Duodenal mucosa (tissue), 2 donors: ENCODE results near the gene FNTB.

ENCODE experiments used
- H3K27ac ChIP-seq: one replicate; pipeline ENCODE4 v1.7.0; 2013; ENCODE audit warnings: low read depth, low read length
- H3K27me3 ChIP-seq, 2 donors: one replicate each; pipeline ENCODE4 v1.7.0; 2013; ENCODE audit warnings: low read length in 2 of 2, control low read depth in 1 of 2; ENCODE audit not compliant: insufficient read depth in 2 of 2, control insufficient read depth in 1 of 2
- H3K36me3 ChIP-seq, 2 donors: one replicate each; pipeline ENCODE4 v1.7.0; 2013; ENCODE audit warnings: low read length in 2 of 2, control low read depth in 1 of 2; ENCODE audit not compliant: insufficient read depth in 2 of 2, control insufficient read depth in 1 of 2
- H3K4me1 ChIP-seq, 2 donors: one replicate each; pipeline ENCODE4 v1.7.0; 2013; ENCODE audit warnings: low read length in 2 of 2, control low read depth in 1 of 2; ENCODE audit not compliant: insufficient read depth in 2 of 2, control insufficient read depth in 1 of 2
- H3K4me3 ChIP-seq, 2 donors: one replicate each; pipeline ENCODE4 v1.7.0; 2013; ENCODE audit warnings: low read length in 2 of 2, low read depth in 1 of 2
- H3K9ac ChIP-seq, 2 donors: one replicate each; pipeline ENCODE4 v1.7.0; 2013; ENCODE audit warnings: low read length in 2 of 2, low read depth in 1 of 2
- H3K9me3 ChIP-seq, 2 donors: one replicate each; pipeline ENCODE4 v1.7.0; 2013; ENCODE audit warnings: low read length in 2 of 2, control low read depth in 1 of 2; ENCODE audit not compliant: control insufficient read depth in 1 of 2

FNTB gene

GRCh38 chr14:64997108-64997794, 10.6 kb downstream of the FNTB start:
- Histone ChIP-seq H3K27ac (no peak overlapping the region), H3K36me3 (no peaks in the 10 kb centered on the region), H3K4me3 (no peak overlapping the region), H3K27me3 (no peaks in the 10 kb centered on the region), H3K9me3 (no peaks in the 10 kb centered on the region), H3K9ac (no peak overlapping the region), H3K4me1 (no peaks in the 10 kb centered on the region)

GRCh38 chr14:64998455-64998931, 11.8 kb downstream of the FNTB start:
- no peak overlapping the region for H3K9ac ChIP-seq
- H3K9me3 ChIP-seq, result no peaks in the 10 kb centered on the region
- no peak overlapping the region for H3K27ac ChIP-seq
- H3K27me3 ChIP-seq, result no peaks in the 10 kb centered on the region
- no peak overlapping the region for H3K4me3 ChIP-seq
- H3K36me3 ChIP-seq, result no peaks in the 10 kb centered on the region
- no peaks in the 10 kb centered on the region for H3K4me1 ChIP-seq

DNA sequence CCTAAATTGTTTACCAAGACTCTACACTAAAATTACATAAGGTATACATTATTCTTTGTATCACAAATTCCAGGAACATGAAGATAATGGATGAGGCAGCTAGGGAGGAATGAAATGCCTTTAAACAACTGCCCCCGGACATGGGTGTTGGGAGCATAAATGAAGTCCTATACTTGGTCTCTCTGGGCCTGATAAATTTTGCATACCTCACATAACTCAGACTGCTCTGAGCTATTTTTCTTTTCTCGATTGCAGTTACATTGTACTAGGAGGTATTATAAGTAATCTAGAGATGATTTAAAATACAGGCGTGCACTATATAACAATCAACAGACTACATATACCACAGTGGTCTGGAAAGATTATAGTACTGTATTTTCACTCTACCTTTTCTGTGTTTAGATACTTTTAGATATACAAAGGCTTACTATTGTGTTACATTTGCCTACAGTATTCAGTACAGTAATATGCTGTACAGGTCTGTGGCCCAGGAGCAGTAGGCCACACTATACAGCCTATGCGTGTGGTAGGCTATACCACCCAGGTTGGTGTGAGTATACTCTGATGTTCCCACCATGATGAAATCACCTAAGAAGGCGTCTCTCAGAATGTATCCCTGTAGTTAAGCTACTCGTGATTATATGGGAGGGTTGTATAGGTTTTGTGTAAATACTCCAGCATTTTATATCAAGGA, 14.3 kb downstream of the FNTB start:
- no peaks in the 10 kb centered on the region for H3K36me3 ChIP-seq
- no peak overlapping the region for H3K27ac ChIP-seq
- H3K9ac ChIP-seq, result no peak overlapping the region
- no peak overlapping the region for H3K4me3 ChIP-seq
- no peaks in the 10 kb centered on the region for H3K4me1 ChIP-seq
- no peaks in the 10 kb centered on the region for H3K9me3 ChIP-seq
- no peaks in the 10 kb centered on the region for H3K27me3 ChIP-seq

DNA sequence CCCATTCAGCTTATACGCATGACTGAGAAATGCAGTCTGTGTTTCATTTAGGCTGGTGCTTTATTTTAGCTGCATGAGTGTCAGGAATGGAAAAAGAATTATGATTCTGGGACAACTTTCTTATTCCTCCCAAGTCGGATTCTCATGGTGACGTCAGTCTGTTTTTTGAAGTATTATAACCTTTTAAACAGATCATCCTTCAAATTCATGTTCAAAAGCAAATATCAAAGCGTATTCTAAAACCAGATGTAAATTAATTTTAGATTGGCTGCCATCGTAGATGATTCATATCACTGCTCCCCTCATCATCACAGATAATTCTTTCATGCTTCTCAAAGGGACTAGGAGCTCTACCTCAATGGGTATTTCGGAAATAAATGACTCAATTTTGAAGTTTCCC, 15.0 kb downstream of the FNTB start:
- Histone ChIP-seq H3K27ac (no peak overlapping the region), H3K36me3 (no peaks in the 10 kb centered on the region), H3K4me1 (no peaks in the 10 kb centered on the region)

GRCh38 chr14:65002586-65003210, 16.0 kb downstream of the FNTB start:
- H3K36me3 ChIP-seq, result peaks cover 0 to 3% of the 10 kb centered on the region in 2 donors
- H3K9me3 ChIP-seq, result no peaks in the 10 kb centered on the region
- no peak overlapping the region for H3K4me3 ChIP-seq
- H3K4me1 ChIP-seq, result no peaks in the 10 kb centered on the region
- no peaks in the 10 kb centered on the region for H3K27me3 ChIP-seq
- H3K9ac ChIP-seq, result no peak overlapping the region
- no peak overlapping the region for H3K27ac ChIP-seq

More for the DNA sequence above, 15.0 kb downstream of the FNTB start:
- H3K9ac ChIP-seq, result no peak overlapping the region
- H3K4me3 ChIP-seq, result no peak overlapping the region
- no peaks in the 10 kb centered on the region for H3K9me3 ChIP-seq
- no peaks in the 10 kb centered on the region for H3K27me3 ChIP-seq

- H3K27ac ChIP-seq, result no peak overlapping the region
- H3K9me3 ChIP-seq, result no peaks in the 10 kb centered on the region
- H3K4me1 ChIP-seq, result no peaks in the 10 kb centered on the region
- no peaks in the 10 kb centered on the region for H3K27me3 ChIP-seq
- no peak overlapping the region for H3K4me3 ChIP-seq
- H3K36me3 ChIP-seq, result peaks cover 0 to 3% of the 10 kb centered on the region in 2 donors
- no peak overlapping the region for H3K9ac ChIP-seq
Observed at GRCh38 chr14:65003394-65003793, 16.7 kb downstream of the FNTB start.

DNA sequence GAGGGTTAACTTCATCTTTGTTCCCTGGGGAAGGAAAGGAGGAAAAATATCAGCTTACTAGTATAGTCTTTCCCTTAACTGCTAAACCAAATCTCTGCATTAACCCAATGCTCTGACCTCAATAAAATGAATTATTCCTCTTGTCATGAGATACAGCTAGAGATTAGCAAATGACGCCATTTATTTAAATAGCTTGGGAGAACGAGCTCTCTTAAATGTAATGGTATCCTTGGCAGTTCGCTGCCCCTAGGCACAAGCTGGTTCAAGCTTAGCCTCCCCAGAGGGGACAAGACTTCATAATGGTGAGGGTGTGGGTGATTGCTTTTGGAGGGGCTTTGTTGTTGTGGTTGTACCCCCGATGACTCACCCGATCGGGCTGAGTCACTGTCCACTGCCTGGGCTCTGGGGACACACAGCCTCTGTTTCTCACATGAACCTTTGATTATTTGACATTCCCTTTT, 19.6 kb downstream of the FNTB start:
- H3K9ac ChIP-seq, result no peak overlapping the region
- H3K27me3 ChIP-seq, result no peaks in the 10 kb centered on the region
- H3K9me3 ChIP-seq, result no peaks in the 10 kb centered on the region
- H3K36me3 ChIP-seq, result peaks cover 0 to 18% of the 10 kb centered on the region in 2 donors
- H3K27ac ChIP-seq, result no peak overlapping the region
- H3K4me3 ChIP-seq, result no peak overlapping the region
- H3K4me1 ChIP-seq, result no peaks in the 10 kb centered on the region

- Histone ChIP-seq H3K9ac (no peak overlapping the region), H3K4me3 (no peak overlapping the region), H3K9me3 (no peaks in the 10 kb centered on the region), H3K4me1 (no peaks in the 10 kb centered on the region), H3K36me3 (peaks cover 0 to 27% of the 10 kb centered on the region in 2 donors), H3K27me3 (no peaks in the 10 kb centered on the region), H3K27ac (no peak overlapping the region)
Observed at GRCh38 chr14:65007202-65007601, 20.5 kb downstream of the FNTB start.

DNA sequence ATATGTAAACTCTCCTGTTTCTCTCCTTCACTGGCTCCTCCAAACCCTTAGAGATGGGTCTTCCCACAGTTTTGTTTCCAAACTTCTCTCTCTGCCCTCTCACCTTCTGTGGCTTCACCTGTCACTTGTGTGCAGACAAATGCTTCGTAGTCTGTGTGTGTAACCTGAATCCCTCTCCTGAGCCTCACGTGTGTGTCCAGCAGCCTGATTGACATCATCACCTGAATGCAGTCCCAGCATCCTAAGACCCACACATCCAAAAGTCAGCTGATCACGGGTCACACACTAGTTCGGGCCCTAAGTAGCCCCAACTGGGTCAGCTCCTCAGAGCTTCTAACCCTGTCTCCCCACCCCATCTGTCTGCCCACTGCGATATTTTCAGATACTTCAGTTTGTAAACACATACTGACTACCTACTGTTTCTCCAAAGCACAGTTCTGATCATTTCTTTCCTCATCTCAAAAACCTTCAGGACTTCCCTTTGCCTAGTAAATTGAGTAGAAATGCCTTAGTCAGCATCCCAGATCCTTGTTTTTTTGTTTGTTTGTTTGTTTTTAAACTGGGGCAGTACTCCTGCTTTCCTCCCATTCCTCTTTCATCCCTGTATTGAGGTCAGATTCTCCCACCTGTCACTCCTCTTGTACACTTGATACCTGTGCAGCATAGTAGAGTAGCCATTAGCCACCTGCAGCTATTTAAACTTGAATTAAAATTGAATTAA, 23.7 kb downstream of the FNTB start:
- Histone ChIP-seq H3K4me3 (no peak overlapping the region), H3K9ac (no peak overlapping the region), H3K4me1 (no peaks in the 10 kb centered on the region), H3K36me3 (peaks cover under 1 to 44% of the 10 kb centered on the region in 2 donors), H3K27me3 (no peaks in the 10 kb centered on the region), H3K27ac (no peak overlapping the region), H3K9me3 (no peaks in the 10 kb centered on the region)

DNA sequence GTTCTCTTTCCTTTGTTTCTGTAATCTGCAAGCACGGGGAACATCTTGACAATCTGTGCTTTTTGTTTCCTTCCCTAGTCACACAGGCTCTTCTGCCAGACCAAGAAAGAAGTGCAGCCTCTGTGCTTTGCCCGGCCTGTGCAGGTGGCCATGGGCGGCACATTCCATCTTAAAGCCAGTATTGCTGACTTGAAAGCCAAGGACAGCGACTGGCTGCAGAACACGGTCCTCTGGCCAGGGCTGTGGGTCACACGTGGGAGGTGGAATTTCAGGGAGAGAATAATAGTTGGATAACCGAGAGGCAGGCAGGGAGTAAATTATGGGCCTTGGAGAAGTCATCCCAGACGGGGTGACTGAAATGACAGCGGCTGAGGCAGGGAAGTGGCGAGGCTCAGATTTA, 24.8 kb downstream of the FNTB start:
- Histone ChIP-seq H3K36me3 (peaks cover 10 to 54% of the 10 kb centered on the region in 2 donors), H3K9ac (no peak overlapping the region), H3K27me3 (no peaks in the 10 kb centered on the region), H3K4me1 (no peaks in the 10 kb centered on the region), H3K9me3 (no peaks in the 10 kb centered on the region), H3K27ac (no peak overlapping the region), H3K4me3 (no peak overlapping the region)
